EL (cell line): ENCODE data around the gene CD163.
"Not testable (repeated sequence)": the region's sequence is repeated elsewhere in the genome, so short reads cannot be mapped to it uniquely, and the experiment has no call there.

Source experiments
- DNase-seq: peaks from one replicate; pipeline ENCODE4 v3.0.0-alpha.2; 2016

The CD163 gene

GRCh38 chr12:7503686-7504415 is at the start of gene CD163:
TSS of gene CD163 (minus strand) at chr12:7503777. CDS start at chr12:7503690, 87 bp downstream.
- no peak for DNase-seq

DNA sequence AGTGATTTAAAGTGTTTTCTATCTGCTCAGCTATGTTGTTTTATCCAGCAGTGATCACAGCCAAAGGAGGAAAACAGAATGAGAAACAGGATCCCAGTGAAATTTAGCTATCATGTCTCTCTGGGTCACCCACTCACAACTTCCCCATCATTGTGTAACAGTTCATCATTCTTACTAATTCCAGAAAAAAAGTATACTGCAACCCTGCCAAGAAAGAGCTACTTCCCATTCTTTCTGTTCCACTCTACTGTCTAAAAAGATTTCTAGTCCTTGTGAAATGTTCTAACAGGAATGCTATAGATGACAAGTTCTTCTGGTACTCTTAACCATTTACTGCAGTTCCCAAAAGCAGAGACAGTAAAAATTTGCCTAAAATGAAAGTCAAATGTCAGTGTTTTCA is 39.2 kb upstream of the CD163 start:
- peak; percentile 1 for DNase-seq

GRCh38 chr12:7542046-7542445 is 38.5 kb upstream of the CD163 start:
- DNase-seq, result no peak

DNA sequence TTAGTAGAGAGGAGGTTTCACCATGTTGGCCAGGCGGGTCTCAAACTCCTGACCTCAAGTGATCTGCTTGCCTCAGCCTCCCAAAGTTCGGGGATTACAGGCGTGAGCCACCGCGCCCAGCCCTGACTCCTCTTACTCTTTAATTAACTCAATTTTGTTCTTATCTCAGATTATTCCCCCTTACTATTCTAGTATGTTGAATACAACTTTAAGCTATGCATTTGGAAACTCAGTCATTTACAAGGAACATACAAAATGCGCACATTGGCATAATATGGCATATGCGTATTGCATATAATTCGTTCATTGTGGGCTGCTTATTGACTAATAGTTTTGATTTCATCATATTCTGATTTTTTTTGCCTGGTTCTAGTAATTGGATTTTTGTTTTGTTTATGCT is 10.8 kb upstream of the CD163 start:
- DNase-seq, result no peak

- DNase-seq, result peak; percentile 92
Observed at GRCh38 chr12:7512553-7512952, 9.0 kb upstream of the CD163 start.

DNA sequence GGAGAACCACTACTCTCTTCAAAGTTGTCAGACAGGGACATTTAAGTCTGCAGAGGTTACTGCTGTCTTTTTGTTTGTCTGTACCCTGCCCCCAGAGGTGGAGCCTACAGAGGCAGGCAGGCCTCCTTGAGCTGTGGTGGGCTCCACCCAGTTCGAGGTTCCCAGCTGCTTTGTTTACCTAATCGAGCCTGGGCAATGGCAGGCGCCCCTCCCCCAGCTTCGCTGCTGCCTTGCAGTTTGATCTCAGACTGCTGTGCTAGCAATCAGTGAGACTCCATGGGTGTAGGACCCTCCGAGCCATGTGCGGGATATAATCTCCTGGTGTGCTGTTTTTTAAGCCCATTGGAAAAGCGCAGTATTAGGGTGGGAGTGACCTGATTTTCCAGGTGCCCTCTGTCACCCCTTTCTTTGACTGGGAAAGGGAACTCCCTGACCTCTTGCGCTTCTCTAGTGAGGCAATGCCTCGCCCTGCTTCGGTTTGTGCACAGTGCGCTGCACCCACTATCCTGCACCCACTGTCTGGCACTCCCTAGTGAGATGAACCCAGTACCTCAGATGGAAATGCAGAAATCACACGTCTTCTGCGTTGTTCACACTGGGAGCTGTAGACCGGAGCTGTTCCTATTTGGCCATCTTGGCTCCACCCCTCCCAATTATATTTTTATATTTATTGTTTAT is 6.4 kb upstream of the CD163 start:
- DNase-seq, result not testable (repeated sequence)

DNA sequence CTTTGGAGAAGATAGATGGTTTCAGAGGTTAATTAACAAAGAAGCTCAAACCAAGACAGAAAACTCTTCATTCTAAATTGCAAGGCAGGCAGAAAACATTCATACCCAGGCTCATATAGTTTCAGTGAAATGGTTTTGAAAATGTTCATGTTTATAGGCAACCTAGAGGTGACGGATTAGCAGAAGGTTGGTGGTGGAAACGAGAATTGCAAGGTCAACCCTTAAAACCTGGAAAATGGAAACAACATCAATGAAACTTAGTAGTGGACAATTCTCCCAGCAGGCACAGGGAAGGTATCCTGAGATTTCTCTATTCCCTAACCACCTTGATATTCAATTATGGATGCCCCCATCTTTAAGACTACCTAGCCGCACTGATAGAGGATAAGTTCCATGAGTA is 965 bp downstream of the CD163 start:
- DNase-seq, result no peak

- peak; percentile 45 for DNase-seq
Observed at GRCh38 chr12:7501031-7501588, 2.5 kb downstream of the CD163 start.

GRCh38 chr12:7499636-7500035 is 3.9 kb downstream of the CD163 start:
- no peak for DNase-seq

- peak; percentile 86 for DNase-seq
Observed at GRCh38 chr12:7498809-7499208, 4.8 kb downstream of the CD163 start.

DNA sequence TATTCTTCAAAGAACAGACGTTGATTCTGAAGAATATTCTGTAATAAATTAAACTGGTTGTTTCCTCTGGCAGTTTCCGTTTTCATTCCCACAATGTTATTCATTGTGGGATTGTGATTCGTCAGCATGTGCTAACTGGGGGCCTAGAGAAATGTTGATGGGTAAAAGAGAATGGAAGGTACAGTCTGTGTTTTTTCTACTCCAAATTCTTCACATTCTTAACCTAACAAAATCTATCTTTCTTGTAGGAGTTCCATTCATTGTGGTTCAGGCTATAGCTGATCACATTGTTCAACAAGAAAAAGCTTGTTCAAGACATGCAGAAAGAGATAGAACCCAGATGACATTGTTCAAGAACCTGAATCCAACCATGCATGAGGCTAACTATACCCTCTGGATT is 5.9 kb downstream of the CD163 start:
- peak; percentile 50 for DNase-seq

DNA sequence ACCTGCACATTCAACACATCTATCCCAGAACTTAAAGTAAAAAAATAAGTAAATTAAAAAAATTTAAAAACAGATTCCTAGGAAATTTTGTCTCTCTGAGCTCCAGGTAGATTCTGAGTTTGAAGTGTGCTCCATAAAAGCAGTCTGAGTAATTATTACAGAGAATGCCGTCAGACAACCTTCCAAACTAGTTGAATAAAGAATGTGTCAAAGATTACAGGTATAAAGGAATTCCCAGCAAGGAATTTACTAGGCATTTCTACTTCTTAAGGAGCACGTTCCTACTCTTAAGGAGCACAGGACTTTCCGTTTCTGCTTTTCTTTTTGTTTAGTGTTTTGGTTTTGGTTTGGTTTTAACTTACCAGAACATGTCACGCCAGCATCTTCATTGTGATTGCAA is 7.1 kb downstream of the CD163 start:
- DNase-seq, result no peak

DNA sequence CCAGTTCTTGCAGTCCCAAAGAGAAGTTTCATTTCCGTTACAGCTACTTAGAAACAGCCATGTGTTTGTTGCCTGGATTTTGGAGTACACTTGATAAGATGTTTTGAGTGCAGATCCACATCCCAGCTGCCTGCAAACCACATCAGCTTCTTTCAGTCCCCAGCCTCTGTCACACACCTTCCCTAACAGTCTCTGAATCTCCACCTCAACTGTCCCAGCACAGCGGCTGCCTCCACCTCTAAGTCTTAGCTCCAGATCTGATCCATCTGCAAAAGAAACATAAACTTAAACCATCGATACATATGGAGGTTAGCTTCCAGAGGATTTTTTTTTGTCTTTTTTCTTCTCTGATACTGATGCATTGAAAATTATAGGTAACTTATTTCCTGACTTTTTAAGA is 8.4 kb downstream of the CD163 start:
- DNase-seq, result no peak

GRCh38 chr12:7493006-7493405 is 10.6 kb downstream of the CD163 start:
- DNase-seq, result no peak

GRCh38 chr12:7486512-7486911 is 17.1 kb downstream of the CD163 start:
- no peak for DNase-seq

DNA sequence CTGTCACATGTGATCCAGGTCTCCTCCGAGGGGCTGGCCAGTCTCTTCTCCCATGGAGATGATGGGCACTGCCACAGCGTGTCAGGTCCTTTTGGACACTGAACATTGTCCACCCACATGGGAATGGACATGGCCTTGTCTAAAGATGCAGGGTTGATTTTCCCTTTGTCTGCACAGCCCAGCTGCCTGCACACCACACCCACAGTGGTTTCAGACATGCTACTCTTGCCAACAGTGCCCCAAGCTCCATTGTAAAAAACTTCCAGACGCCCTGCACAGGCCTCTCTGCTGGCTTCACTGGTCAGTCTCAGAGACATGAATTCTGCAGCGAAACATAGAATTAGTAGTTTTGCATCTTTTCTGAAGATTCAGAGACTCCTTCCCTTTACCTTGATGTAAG is 18.5 kb downstream of the CD163 start:
- DNase-seq, result no peak

GRCh38 chr12:7483343-7483742 is 20.2 kb downstream of the CD163 start:
- DNase-seq, result no peak

DNA sequence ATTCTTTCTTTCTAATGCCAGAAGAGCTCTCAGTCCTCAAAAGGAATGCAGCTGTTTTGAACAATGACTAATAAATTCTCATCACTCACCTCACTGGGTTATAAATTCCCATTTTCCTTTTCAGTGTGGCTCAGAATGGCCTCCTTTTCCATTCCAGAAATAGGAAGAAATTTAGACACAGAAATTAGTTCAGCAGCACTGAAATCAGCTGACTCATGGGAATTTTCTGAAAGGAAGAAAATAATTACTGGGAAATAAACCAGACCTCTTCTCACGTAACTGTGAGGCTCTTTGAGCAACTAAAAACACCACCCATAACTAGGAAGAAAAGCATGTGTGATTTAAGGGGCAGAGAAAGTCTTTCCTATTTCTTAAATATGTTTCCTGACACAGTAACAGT is 23.8 kb downstream of the CD163 start:
- DNase-seq, result no peak

GRCh38 chr12:7472060-7472459 is 31.5 kb downstream of the CD163 start:
- DNase-seq, result no peak

DNA sequence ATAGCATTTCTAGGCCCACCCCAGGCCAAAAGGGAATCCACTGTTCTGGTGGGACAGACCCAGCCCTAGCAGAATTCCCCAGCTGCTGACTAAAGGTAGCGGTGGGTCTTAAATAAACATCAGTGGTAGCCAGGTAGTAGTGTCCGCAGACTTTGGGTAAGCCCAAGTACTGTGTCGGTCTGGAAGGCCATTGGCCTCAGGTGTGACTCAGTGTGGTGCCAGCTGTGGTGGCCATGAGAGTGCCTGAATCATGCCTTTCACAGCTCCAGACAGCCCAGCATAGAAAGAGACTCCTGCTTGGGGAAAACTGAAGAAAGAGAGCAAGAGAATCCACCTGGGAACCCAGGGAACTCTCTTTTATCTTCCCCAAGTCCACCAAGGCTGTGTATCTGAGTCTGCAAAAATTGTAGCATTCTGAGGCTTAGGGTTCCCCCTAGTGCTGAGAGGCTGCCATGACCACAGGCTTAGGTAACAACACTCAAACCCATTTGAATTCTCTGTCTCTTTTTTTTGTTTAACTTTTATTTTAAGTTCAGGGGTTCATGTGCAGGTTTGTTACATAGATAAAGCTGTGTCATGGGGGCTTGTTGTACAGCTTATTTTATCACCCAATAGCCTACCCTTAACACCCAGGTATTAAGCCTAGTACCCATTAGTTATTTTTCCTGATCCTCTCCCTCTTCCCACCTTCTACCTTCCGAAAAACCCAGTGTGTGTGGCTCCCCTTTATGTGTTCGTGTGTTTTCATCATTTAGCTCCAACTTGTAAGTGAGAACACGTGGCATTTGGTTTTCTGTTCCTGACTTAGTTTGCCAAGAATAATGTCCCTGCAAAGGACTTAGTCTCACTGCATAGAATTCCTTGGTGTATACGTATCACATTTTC is 43.0 kb downstream of the CD163 start:
- DNase-seq, result peak; percentile 45

- DNase-seq, result no peak
Observed at GRCh38 chr12:7459973-7460372, 43.6 kb downstream of the CD163 start.

DNA sequence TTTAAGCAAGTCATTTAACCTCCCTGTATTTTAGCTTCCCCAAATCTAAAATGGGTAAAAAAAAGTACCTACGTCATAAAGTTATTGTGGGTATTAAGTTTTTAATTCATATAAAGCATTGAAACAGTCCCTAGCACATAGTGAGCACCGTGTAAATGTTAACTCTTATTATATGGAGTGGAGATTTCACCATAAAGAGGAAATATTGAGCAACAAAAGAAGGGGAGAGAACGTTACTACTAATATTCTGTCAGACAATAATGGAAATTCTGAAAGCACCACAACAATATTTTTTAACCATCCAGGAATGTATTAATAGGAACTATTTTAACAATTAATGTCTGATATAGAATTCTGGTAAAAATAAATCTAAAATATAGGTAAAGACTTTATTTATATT is 51.8 kb downstream of the CD163 start:
- no peak for DNase-seq

DNA sequence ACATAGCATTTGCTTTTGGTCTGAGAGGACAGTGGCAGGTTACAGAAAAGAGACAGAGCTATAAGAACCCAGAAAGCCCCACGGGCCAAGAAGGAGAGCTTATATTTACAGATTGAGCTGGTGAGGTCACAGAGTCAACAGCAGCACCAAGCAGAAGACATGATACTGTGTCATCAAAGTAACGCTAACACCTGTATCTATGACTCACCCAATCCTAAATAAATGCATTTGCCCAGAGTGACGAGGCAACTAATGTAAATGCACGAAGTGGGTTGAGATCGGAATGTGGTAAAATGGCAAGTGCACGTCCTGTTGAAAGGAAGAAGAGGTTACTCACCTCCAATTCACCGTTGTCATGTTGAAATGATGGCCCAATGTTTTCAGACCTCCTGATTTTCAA is 52.9 kb downstream of the CD163 start:
- no peak for DNase-seq
